Panc1 (cell line): ENCODE measurements around the gene KRT35. TPM values are rescaled to one million over a fixed set of nuclear protein-coding genes. Genes with fewer than 3 reads are reported as not detected.

Experiments used
- ATAC-seq: fragments of 200-7000 bp; cut with Tn5 transposase; 2 replicates; pipeline ENCODE4 v1.9.1; 2020; ENCODE audit warnings: mild to moderate bottlenecking, moderate library complexity
- BruUV-seq: library from RNA; stranded (reverse); fragments of 400-500 nt; replicated peaks from 2 replicates; lab custom pipeline; 2021; lab: Mats Ljungman, UMichigan
- CTCF ChIA-PET: fragments of 300-600 bp; sonication (Branson Sonifier 250); formaldehyde crosslinking; loops from one replicate; lab custom pipeline; 2022; ENCODE audit warnings: antibody characterized with exemption; lab: Charles Lee
- POLR2A ChIA-PET: fragments of 300-600 bp; sonication (Branson Sonifier 250); formaldehyde crosslinking; loops from one replicate; lab custom pipeline; 2022; ENCODE audit warnings: antibody characterized with exemption; lab: Charles Lee
- DNase-seq: peaks from one replicate; pipeline ENCODE4 v3.0.0-alpha.2; 2010; ENCODE audit warnings: low read depth, low spot score
- H3K27ac ChIP-seq: 2 replicates; pipeline ENCODE4 v1.5.1; 2011; ENCODE audit warnings: mild to moderate bottlenecking, low read length, inconsistent platforms
- H3K27me3 ChIP-seq: fragments of 200-500 bp; sonication (Bioruptor generic); 2 replicates; pipeline ENCODE4 v1.6.0; 2014; ENCODE audit warnings: low read length, inconsistent platforms; ENCODE audit not compliant: control insufficient read depth, insufficient read depth
- H3K36me3 ChIP-seq: fragments of 200-500 bp; sonication (Bioruptor generic); 2 replicates; pipeline ENCODE4 v1.5.1; 2014; ENCODE audit warnings: inconsistent platforms, mild to moderate bottlenecking, low read length, moderate library complexity; ENCODE audit not compliant: control insufficient read depth, insufficient read depth
- H3K4me1 ChIP-seq: 2 replicates; pipeline ENCODE4 v1.5.1; 2011; ENCODE audit warnings: inconsistent platforms, mild to moderate bottlenecking, low read length, moderate library complexity; ENCODE audit not compliant: control insufficient read depth, insufficient read depth
- H3K4me3 ChIP-seq, 2 experiments: 2 replicates each; pipeline ENCODE4 v1.5.1; 2011 to 2012; ENCODE audit warnings: low read depth in 2 of 2, low read length in 2 of 2, mild to moderate bottlenecking in 2 of 2, inconsistent platforms in 1 of 2, moderate library complexity in 1 of 2
- H3K9me3 ChIP-seq: fragments of 200-500 bp; sonication (Bioruptor generic); 2 replicates; pipeline ENCODE4 v1.5.1; 2014; ENCODE audit warnings: low read depth, mild to moderate bottlenecking, inconsistent platforms, low read length, moderate library complexity; ENCODE audit not compliant: control insufficient read depth, insufficient read depth
- CTCF ChIP-seq: fragments of 450-650 bp; IDR thresholded peaks from 2 replicates; pipeline ENCODE4 v1.5.1; 2017; ENCODE audit warnings: mild to moderate bottlenecking
- POLR2AphosphoS5 ChIP-seq: IDR thresholded peaks from 2 replicates; pipeline ENCODE4 v1.6.1; 2012; ENCODE audit warnings: mild to moderate bottlenecking, low read depth, low read length, moderate library complexity
- REST ChIP-seq, 2 experiments: IDR thresholded peaks; 2 replicates each; pipeline ENCODE4 v1.6.1; 2011 to 2012; ENCODE audit warnings: low read depth in 2 of 2, control low read depth in 1 of 2, low read length in 1 of 2, mild to moderate bottlenecking in 1 of 2, moderate library complexity in 1 of 2; ENCODE audit not compliant: insufficient read depth in 1 of 2
- SIN3A ChIP-seq: IDR thresholded peaks from 2 replicates; pipeline ENCODE4 v1.6.1; 2012; ENCODE audit warnings: low read depth, mild to moderate bottlenecking, low read length, moderate library complexity, borderline replicate concordance; ENCODE audit not compliant: insufficient read depth
- TCF7L2 ChIP-seq: IDR thresholded peaks from 2 replicates; pipeline ENCODE4 v1.6.1; 2011; ENCODE audit warnings: mild to moderate bottlenecking, low read depth, low read length, inconsistent platforms
- in situ Hi-C: cut with HindIII; loops from 2 replicates; pipeline ENCODE4 v1.10.0; 2016; ENCODE audit warnings: low sequenced_read_pairs, low pct_unique_long_range_greater_than_20kb
- intact Hi-C: fragments of 100-400 bp; cut with micrococcal nuclease; formaldehyde crosslinking; loops from one replicate; pipeline ENCODE4 v1.10.0; 2022; ENCODE audit not compliant: unreplicated experiment
- total RNA-seq: library from RNA; stranded (reverse); gene quantifications from one replicate; pipeline ENCODE4 v1.2.1, GENCODE V29; 2021; ENCODE audit not compliant: unreplicated experiment

KRT35 gene
- total RNA-seq, 1 experiment from 2014 or later = not detected

- no TSS peak for BruUV-seq
- intact Hi-C loops (loop anchor here (5.0 kb wide), 1 partner anchor 378 kb away; the partner anchor contains the start of gene KRTAP4-16), in situ Hi-C loops (no loop called here)
- no peaks in the 10 kb centered on the region for H3K36me3 ChIP-seq
- TF ChIP-seq TCF7L2 (no peak), POLR2AphosphoS5 (no peak), CTCF (no peak), REST (IDR thresholded peaks at IDR 0.05; ENCODE audit: insufficient read depth in 1 of 2, low read depth in 2 of 2, low read length in 1 of 2) (no peak), SIN3A (no peak)
- POLR2A ChIA-PET = no interaction called here
- DNase-seq (no peak), ATAC-seq (no peak)
- CTCF ChIA-PET = interaction anchor here (0.5 kb wide), 1 partner anchor 151 kb away, joined by 3 read pairs; no protein-coding TSS in a partner anchor
- H3K27me3 ChIP-seq = no peaks in the 10 kb centered on the region
- no peak overlapping the region for H3K27ac ChIP-seq
- peaks cover 13% of the 10 kb centered on the region; the same call in 1 of the 2 replicates for H3K4me1 ChIP-seq
- no peaks in the 10 kb centered on the region for H3K9me3 ChIP-seq
- H3K4me3 ChIP-seq = no peak overlapping the region
Measured at GRCh38 chr17:41480581-41480980, 370 bp downstream of the KRT35 start.

GRCh38 chr17:41480136-41480535, 815 bp downstream of the KRT35 start:
- Histone ChIP-seq H3K27me3 (no peaks in the 10 kb centered on the region), H3K36me3 (no peaks in the 10 kb centered on the region), H3K9me3 (no peaks in the 10 kb centered on the region), H3K4me1 (peaks cover 13% of the 10 kb centered on the region; the same call in 1 of the 2 replicates), H3K27ac (no peak overlapping the region), H3K4me3 (no peak overlapping the region)
- no TSS peak for BruUV-seq
- ChIA-PET POLR2A (no interaction called here), CTCF (interaction anchor here (0.5 kb wide), 1 partner anchor 150 kb away, joined by 3 read pairs; no protein-coding TSS in a partner anchor)
- ATAC-seq = no peak
- no peak for TF ChIP-seq CTCF
- no peak for TF ChIP-seq POLR2AphosphoS5
- no peak for TF ChIP-seq SIN3A
- no peak for TF ChIP-seq TCF7L2
- no peak for TF ChIP-seq REST (IDR thresholded peaks at IDR 0.05; ENCODE audit: insufficient read depth in 1 of 2, low read depth in 2 of 2, low read length in 1 of 2)
- in situ Hi-C loops = no loop called here
- no peak for DNase-seq
- intact Hi-C loops = loop anchor here (5.0 kb wide), 1 partner anchor 378 kb away; the partner anchor contains the start of gene KRTAP4-16
